Stimulated activated CD4-positive, alpha-beta T cell treated with anti-CD3 and anti-CD28 coated beads, Interleukin-1b, Interleukin-23, amount 100 ng/mL, for 48 hours (primary cell): Measurements from ENCODE around the gene HSD3B1.

Source experiments
- DNase-seq: peaks from one replicate; pipeline ENCODE4 v3.0.0-alpha.2; 2020

The HSD3B1 gene

GRCh38 chr1:119506941-119507340 is at the start of gene HSD3B1:
Gene HSD3B1 (plus strand): TSS chr1:119507210. CDS start chr1:119507477, 267 bp downstream.
- DNase-seq: no peak

- no peak for DNase-seq
These were observed 44.0 kb upstream of the HSD3B1 start for GRCh38 chr1:119462964-119463363.

GRCh38 chr1:119463569-119463968 is 43.4 kb upstream of the HSD3B1 start:
- DNase-seq: no peak

GRCh38 chr1:119466445-119466844 is 40.6 kb upstream of the HSD3B1 start:
- no peak for DNase-seq

- no peak for DNase-seq
These were observed 39.8 kb upstream of the HSD3B1 start for GRCh38 chr1:119467219-119467618.

- DNase-seq: no peak
These were observed 38.9 kb upstream of the HSD3B1 start for GRCh38 chr1:119467857-119468668.

GRCh38 chr1:119469741-119470140 is 37.3 kb upstream of the HSD3B1 start:
- DNase-seq: no peak

GRCh38 chr1:119470377-119470776 is 36.6 kb upstream of the HSD3B1 start:
- DNase-seq: no peak

- DNase-seq: no peak
These were observed 36.1 kb upstream of the HSD3B1 start for GRCh38 chr1:119470958-119471357.

GRCh38 chr1:119471566-119471965 is 35.4 kb upstream of the HSD3B1 start:
- no peak for DNase-seq

- DNase-seq: no peak
These were observed 34.8 kb upstream of the HSD3B1 start for GRCh38 chr1:119472080-119472818.

- DNase-seq: no peak
These were observed 34.2 kb upstream of the HSD3B1 start for GRCh38 chr1:119472819-119473175.

GRCh38 chr1:119475866-119476439 is 31.1 kb upstream of the HSD3B1 start:
- DNase-seq: peak; percentile 32

GRCh38 chr1:119477710-119478109 is 29.3 kb upstream of the HSD3B1 start:
- DNase-seq: no peak

- DNase-seq: no peak
These were observed 26.8 kb upstream of the HSD3B1 start for GRCh38 chr1:119480175-119480574.

GRCh38 chr1:119481951-119482350 is 25.1 kb upstream of the HSD3B1 start:
- DNase-seq: no peak

GRCh38 chr1:119482517-119483425 is 24.2 kb upstream of the HSD3B1 start:
- DNase-seq: no peak

GRCh38 chr1:119483441-119484200 is 23.4 kb upstream of the HSD3B1 start:
- no peak for DNase-seq

GRCh38 chr1:119485201-119485600 is 21.8 kb upstream of the HSD3B1 start:
- DNase-seq: no peak

- DNase-seq: no peak
These were observed 18.8 kb upstream of the HSD3B1 start for GRCh38 chr1:119488216-119488615.

- DNase-seq: no peak
These were observed 17.8 kb upstream of the HSD3B1 start for GRCh38 chr1:119489201-119489600.

- DNase-seq: no peak
These were observed 16.1 kb upstream of the HSD3B1 start for GRCh38 chr1:119490925-119491324.
